HG03108 (cell line): Measurements from ENCODE around the gene SYNE1.
"Not testable (repeated sequence)": the region's sequence is repeated elsewhere in the genome, so short reads cannot be mapped to it uniquely, and the experiment has no call there.

Experiments used
- ATAC-seq: cut with Tn5 transposase; IDR thresholded peaks from one replicate; pipeline ENCODE4 v1.9.1; 2021; ENCODE audit warnings: moderate library complexity; ENCODE audit not compliant: unreplicated experiment

Gene SYNE1

DNA sequence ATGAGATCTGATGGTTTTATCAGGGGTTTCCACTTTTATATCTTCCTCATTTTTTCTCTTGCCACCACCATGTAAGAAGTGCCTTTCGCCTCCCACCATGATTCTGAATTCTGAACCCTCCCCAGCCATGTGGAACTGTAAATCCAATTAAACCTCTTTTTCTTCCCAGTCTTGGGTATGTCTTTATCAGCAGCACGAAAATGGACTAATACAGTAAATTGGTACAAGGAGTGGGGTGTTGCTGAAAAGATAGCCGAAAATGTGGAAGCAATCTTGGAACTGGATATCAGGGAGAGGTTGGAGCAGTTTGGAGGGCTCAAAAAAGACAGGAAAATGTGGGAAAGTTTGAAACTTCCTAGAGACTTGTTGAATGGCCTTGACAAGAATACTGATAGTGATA, 560.9 kb downstream of the SYNE1 start:
- not testable (repeated sequence) for ATAC-seq

GRCh38 chr6:152071843-152072242, 565.3 kb downstream of the SYNE1 start:
- no peak for ATAC-seq
